ENCODE data around the gene NSUN7. TPM values are rescaled to one million over a fixed set of nuclear protein-coding genes. Genes with fewer than 3 reads are reported as not detected.
"Not testable (repeated sequence)": the region's sequence is repeated elsewhere in the genome, so short reads cannot be mapped to it uniquely, and the experiment has no call there.

Gene NSUN7
- total and polyA plus RNA-seq, 9 donors: 2.0 to 12.5 (median 3.3) TPM

GRCh38 chr4:40704073-40704472 is 45.7 kb upstream of the NSUN7 start:
- Histone ChIP-seq H3K36me3 (no peaks in the 10 kb centered on the region), H3K4me3 (no peak overlapping the region), H3K4me1 (ENCODE audit: insufficient read depth) (no peaks in the 10 kb centered on the region), H3K27me3 (no peaks in the 10 kb centered on the region), H3K27ac (no peak overlapping the region), H3K9me3 (no peaks in the 10 kb centered on the region)
- TF ChIP-seq CTCF (IDR thresholded peaks at IDR 0.05): no peak
- TF ChIP-seq POLR2A (IDR thresholded peaks at IDR 0.05): no peak
- no peak for TF ChIP-seq EP300 (IDR thresholded peaks at IDR 0.05)
- WGBS, 3 donors: 73 to 78% (median 73%) methylated on average over 5 of the region's 5 CpGs
- intact Hi-C loops (cut with DNase I): no loop called here
- no peak for DNase-seq

GRCh38 chr4:40710484-40711254 is 39.1 kb upstream of the NSUN7 start:
- H3K36me3 ChIP-seq: no peaks in the 10 kb centered on the region
- intact Hi-C loops (cut with DNase I): no loop called here
- H3K9me3 ChIP-seq: no peaks in the 10 kb centered on the region
- WGBS, 3 donors: 60 to 71% (median 65%) methylated on average over 5 of the region's 5 CpGs
- no peaks in the 10 kb centered on the region for H3K4me1 ChIP-seq (ENCODE audit: insufficient read depth)
- no peak overlapping the region for H3K27ac ChIP-seq
- no peak for DNase-seq
- H3K4me3 ChIP-seq: no peak overlapping the region
- TF ChIP-seq POLR2A (IDR thresholded peaks at IDR 0.05) (no peak), EP300 (IDR thresholded peaks at IDR 0.05) (no peak), CTCF (IDR thresholded peaks at IDR 0.05) (no peak)
- H3K27me3 ChIP-seq: no peaks in the 10 kb centered on the region

- H3K27ac ChIP-seq; DNase-seq; intact Hi-C loops (cut with DNase I); H3K27me3 ChIP-seq; H3K36me3 ChIP-seq; H3K9me3 ChIP-seq; H3K4me1 ChIP-seq (ENCODE audit: insufficient read depth); H3K4me3 ChIP-seq: not testable (repeated sequence)
- 62 to 65% (median 64%) methylated on average over 6 of the region's 6 CpGs for WGBS, 3 donors
These were observed 36.8 kb upstream of the NSUN7 start for GRCh38 chr4:40713001-40713400.

- no peak for DNase-seq
- Histone ChIP-seq H3K4me3 (no peak overlapping the region), H3K36me3 (no peaks in the 10 kb centered on the region), H3K4me1 (ENCODE audit: insufficient read depth) (no peaks in the 10 kb centered on the region), H3K27me3 (no peaks in the 10 kb centered on the region), H3K9me3 (no peaks in the 10 kb centered on the region), H3K27ac (no peak overlapping the region)
- 61 to 73% (median 72%) methylated on average over 2 of the region's 2 CpGs for WGBS, 3 donors
- TF ChIP-seq CTCF (IDR thresholded peaks at IDR 0.05) (no peak), POLR2A (IDR thresholded peaks at IDR 0.05) (no peak), EP300 (IDR thresholded peaks at IDR 0.05) (no peak)
- intact Hi-C loops (cut with DNase I): no loop called here
These were observed 36.0 kb upstream of the NSUN7 start for GRCh38 chr4:40713798-40714197.

- Histone ChIP-seq H3K27ac (no peak overlapping the region), H3K4me3 (no peak overlapping the region), H3K36me3 (no peaks in the 10 kb centered on the region), H3K9me3 (no peaks in the 10 kb centered on the region), H3K27me3 (no peaks in the 10 kb centered on the region), H3K4me1 (ENCODE audit: insufficient read depth) (no peaks in the 10 kb centered on the region)
- 54 to 64% (median 60%) methylated on average over 3 of the region's 3 CpGs for WGBS, 3 donors
- TF ChIP-seq POLR2A (IDR thresholded peaks at IDR 0.05) (no peak), CTCF (IDR thresholded peaks at IDR 0.05) (no peak), EP300 (IDR thresholded peaks at IDR 0.05) (no peak)
- DNase-seq: no peak
- intact Hi-C loops (cut with DNase I): no loop called here
These were observed 31.2 kb upstream of the NSUN7 start for GRCh38 chr4:40718586-40718985.
